IMR-90 (cell line): Measurements from ENCODE around the gene PRICKLE2. TPM values are rescaled to one million over a fixed set of nuclear protein-coding genes. Genes with fewer than 3 reads are reported as not detected.

ENCODE experiments used
- ATAC-seq: fragments of 200-7000 bp; cut with Tn5 transposase; 2 replicates; pipeline ENCODE4 v1.9.1; 2020; ENCODE audit warnings: low read depth, mild to moderate bottlenecking, moderate library complexity
- BruUV-seq: library from RNA; stranded (reverse); fragments of 400-500 nt; replicated peaks from 2 replicates; lab custom pipeline; 2021; lab: Mats Ljungman, UMichigan
- CTCF ChIA-PET: fragments of 300-600 bp; formaldehyde crosslinking; extraction: SDS; loops from one replicate; lab custom pipeline; 2021; ENCODE audit warnings: antibody characterized with exemption; lab: Yijun Ruan, JAX
- POLR2A ChIA-PET: fragments of 300-600 bp; sonication (Branson Sonifier 250); formaldehyde crosslinking; loops from one replicate; lab custom pipeline; 2022; ENCODE audit warnings: antibody characterized with exemption; ENCODE audit not compliant: unreplicated experiment; lab: Charles Lee
- DNase-seq: peaks from one replicate; pipeline ENCODE4 v3.0.0; 2013
- H2AFZ ChIP-seq: replicated peaks from 2 replicates; pipeline ENCODE3; 2013; ENCODE audit warnings: low read length, mild to moderate bottlenecking; ENCODE audit not compliant: poor library complexity
- H2AK5ac ChIP-seq: 2 replicates; pipeline ENCODE4 v1.6.1; 2013; ENCODE audit warnings: low read depth, low read length, inconsistent platforms
- H2AK9ac ChIP-seq: replicated peaks from 2 replicates; pipeline ENCODE3; 2013; ENCODE audit warnings: mild to moderate bottlenecking, low read depth, low read length, moderate library complexity; ENCODE audit not compliant: poor library complexity
- H2BK120ac ChIP-seq: 2 replicates; pipeline ENCODE4 v1.6.1; 2013; ENCODE audit warnings: low read depth, low read length, inconsistent platforms
- H2BK15ac ChIP-seq: 3 replicates; pipeline ENCODE4 v1.6.1; 2013; ENCODE audit warnings: low read depth, low read length, inconsistent platforms
- H2BK20ac ChIP-seq: 2 replicates; pipeline ENCODE4 v1.6.1; 2013; ENCODE audit warnings: low read depth, mild to moderate bottlenecking, inconsistent platforms, low read length, moderate library complexity
- H2BK5ac ChIP-seq: 2 replicates; pipeline ENCODE4 v1.6.1; 2013; ENCODE audit warnings: mild to moderate bottlenecking, low read depth, low read length, inconsistent platforms; ENCODE audit not compliant: poor library complexity, severe bottlenecking
- H3K14ac ChIP-seq: replicated peaks from 2 replicates; pipeline ENCODE4 v1.6.1; 2013; ENCODE audit warnings: low read depth, low read length, inconsistent platforms
- H3K18ac ChIP-seq: 2 replicates; pipeline ENCODE4 v1.6.1; 2013; ENCODE audit warnings: low read depth, low read length, control low read depth
- H3K23ac ChIP-seq: 2 replicates; pipeline ENCODE4 v1.6.1; 2013; ENCODE audit warnings: low read depth, low read length, inconsistent platforms
- H3K27ac ChIP-seq: 2 replicates; pipeline ENCODE4 v1.5.1; 2013; ENCODE audit warnings: mild to moderate bottlenecking, control low read depth, low read length; ENCODE audit not compliant: insufficient read depth
- H3K27me3 ChIP-seq: 2 replicates; pipeline ENCODE4 v1.6.1; 2013; ENCODE audit warnings: low read length; ENCODE audit not compliant: control insufficient read depth, insufficient read depth
- H3K36me3 ChIP-seq: 2 replicates; pipeline ENCODE4 v1.6.1; 2013; ENCODE audit warnings: low read length, mixed read lengths; ENCODE audit not compliant: control insufficient read depth, insufficient read depth
- H3K4ac ChIP-seq: 2 replicates; pipeline ENCODE4 v1.6.1; 2013; ENCODE audit warnings: low read depth, low read length, inconsistent platforms
- H3K4me1 ChIP-seq: 2 replicates; pipeline ENCODE4 v1.6.1; 2013; ENCODE audit warnings: low read length, mixed read lengths; ENCODE audit not compliant: control insufficient read depth, insufficient read depth
- H3K4me2 ChIP-seq: 2 replicates; pipeline ENCODE4 v1.6.1; 2013; ENCODE audit warnings: low read depth, mild to moderate bottlenecking, control low read depth, low read length, moderate library complexity
- H3K4me3 ChIP-seq: 2 replicates; pipeline ENCODE4 v1.5.1; 2013; ENCODE audit warnings: low read depth, mild to moderate bottlenecking, control low read depth, low read length, moderate library complexity; ENCODE audit not compliant: insufficient read depth
- H3K56ac ChIP-seq: 2 replicates; pipeline ENCODE4 v1.6.1; 2013; ENCODE audit warnings: low read length, inconsistent platforms; ENCODE audit not compliant: insufficient read depth; ENCODE audit errors: extremely low read depth
- H3K79me1 ChIP-seq, 2 experiments: 2 replicates each; pipeline ENCODE4 v1.6.1; 2013; ENCODE audit warnings: low read length in 2 of 2, inconsistent platforms in 1 of 2, low read depth in 1 of 2
- H3K9ac ChIP-seq: 2 replicates; pipeline ENCODE4 v1.6.1; 2013; ENCODE audit warnings: low read depth, low read length, control low read depth
- H3K9me1 ChIP-seq: 2 replicates; pipeline ENCODE4 v1.6.1; 2013; ENCODE audit warnings: low read length, inconsistent platforms; ENCODE audit not compliant: insufficient read depth
- H3K9me3 ChIP-seq: 2 replicates; pipeline ENCODE4 v1.6.1; 2013; ENCODE audit warnings: low read length; ENCODE audit not compliant: control insufficient read depth, insufficient read depth
- H4K20me1 ChIP-seq: 2 replicates; pipeline ENCODE4 v1.6.1; 2013; ENCODE audit warnings: low read length, inconsistent platforms; ENCODE audit not compliant: insufficient read depth
- H4K5ac ChIP-seq: 2 replicates; pipeline ENCODE4 v1.6.1; 2013; ENCODE audit warnings: mild to moderate bottlenecking, low read depth, low read length, control low read depth
- H4K8ac ChIP-seq, 2 experiments: 2 replicates each; pipeline ENCODE4 v1.6.1; 2013; ENCODE audit warnings: low read depth in 2 of 2, low read length in 2 of 2, control low read depth in 1 of 2, inconsistent platforms in 1 of 2
- H4K91ac ChIP-seq: 2 replicates; pipeline ENCODE4 v1.6.1; 2013; ENCODE audit warnings: low read depth, low read length, inconsistent platforms; ENCODE audit not compliant: insufficient read depth
- CHD1 ChIP-seq: IDR thresholded peaks from 2 replicates; pipeline ENCODE4 v1.6.1; 2012; ENCODE audit warnings: low read depth, low read length, improper control_type of control experiment
- FOS ChIP-seq: fragments of 150-350 bp; IDR thresholded peaks from 2 replicates; pipeline ENCODE4 v1.6.1; 2016; ENCODE audit warnings: low read depth, low read length
- MAZ ChIP-seq: IDR thresholded peaks from 2 replicates; pipeline ENCODE4 v1.6.1; 2012; ENCODE audit warnings: low read depth, mild to moderate bottlenecking, low read length, improper control_type of control experiment, moderate library complexity, borderline replicate concordance
- NFE2L2 ChIP-seq: fragments of 150-350 bp; IDR thresholded peaks from 2 replicates; pipeline ENCODE4 v1.6.1; 2016; ENCODE audit warnings: low read depth, mild to moderate bottlenecking, low read length
- POLR2A ChIP-seq: IDR thresholded peaks from 2 replicates; pipeline ENCODE4 v1.6.1; 2012; ENCODE audit warnings: mild to moderate bottlenecking, low read depth, low read length
- RAD21 ChIP-seq: IDR thresholded peaks from 2 replicates; pipeline ENCODE4 v1.6.1; 2012; ENCODE audit warnings: low read length, improper control_type of control experiment
- RCOR1 ChIP-seq: IDR thresholded peaks from 2 replicates; pipeline ENCODE4 v1.6.1; 2012; ENCODE audit warnings: mild to moderate bottlenecking, low read length, improper control_type of control experiment; ENCODE audit not compliant: insufficient replicate concordance
- RFX5 ChIP-seq: IDR thresholded peaks from 2 replicates; pipeline ENCODE4 v1.8.0; 2012; ENCODE audit warnings: low read depth, mild to moderate bottlenecking, low read length, moderate library complexity
- SMC3 ChIP-seq: fragments of 150-350 bp; IDR thresholded peaks from 2 replicates; pipeline ENCODE4 v1.6.1; 2016; ENCODE audit warnings: low read depth, mild to moderate bottlenecking, antibody characterized with exemption, low read length, moderate library complexity
- USF2 ChIP-seq: fragments of 150-350 bp; IDR thresholded peaks from 2 replicates; pipeline ENCODE4 v1.6.1; 2017; ENCODE audit warnings: mild to moderate bottlenecking, antibody characterized with exemption, low read length, low read depth
- WGBS, 2 experiments: methylation state at CpG; one replicate each; pipeline versions ENCODE4 v1.1.5 to v1.1.7; 2013; ENCODE audit warnings: missing lambda C conversion rate in 2 of 2; ENCODE audit not compliant: insufficient read length in 1 of 2; ENCODE audit errors: extremely low coverage in 2 of 2; 5-methylcytosine and 5-hydroxymethylcytosine counted together
- dilution Hi-C: fragments of 300-500 bp; cut with HindIII; formaldehyde crosslinking; loops from one replicate; pipeline ENCODE4 v1.14.3; 2018; ENCODE audit warnings: low sequenced_read_pairs; ENCODE audit not compliant: unreplicated experiment
- in situ Hi-C: fragments of 300-500 bp; cut with MboI; formaldehyde crosslinking; loops from 3 replicates; pipeline ENCODE4 v1.14.3; 2019; ENCODE audit warnings: low sequenced_read_pairs, inconsistent platforms, mixed read lengths
- intact Hi-C: fragments of 100-400 bp; cut with micrococcal nuclease; formaldehyde crosslinking; loops from 2 replicates; pipeline ENCODE4 v1.10.0; 2022
- polyA plus RNA-seq, 3 experiments: library from polyadenylated mRNA; depleted of rRNA; stranded (reverse); fragments of >200 nt; gene quantifications; 2 replicates each; pipeline ENCODE4 v1.2.3, GENCODE V29; 2012; ENCODE audit warnings: low replicate concordance in 1 of 3
- total RNA-seq: library from RNA; depleted of rRNA; stranded (reverse); fragments of >200 nt; gene quantifications from 2 replicates; pipeline ENCODE4 v1.2.3, GENCODE V29; 2012
- TF ChIP-seq, protein P1 (sequence below): fragments of 150-350 bp; IDR thresholded peaks from 2 replicates; pipeline ENCODE4 v1.6.1; 2016; ENCODE audit warnings: low read depth, mild to moderate bottlenecking, low read length, moderate library complexity, borderline replicate concordance

The PRICKLE2 gene
- total and polyA plus RNA-seq, 2 of the 4 experiments (the other 2 are of a cell fraction) = 4.1 to 14.2 TPM

DNA sequence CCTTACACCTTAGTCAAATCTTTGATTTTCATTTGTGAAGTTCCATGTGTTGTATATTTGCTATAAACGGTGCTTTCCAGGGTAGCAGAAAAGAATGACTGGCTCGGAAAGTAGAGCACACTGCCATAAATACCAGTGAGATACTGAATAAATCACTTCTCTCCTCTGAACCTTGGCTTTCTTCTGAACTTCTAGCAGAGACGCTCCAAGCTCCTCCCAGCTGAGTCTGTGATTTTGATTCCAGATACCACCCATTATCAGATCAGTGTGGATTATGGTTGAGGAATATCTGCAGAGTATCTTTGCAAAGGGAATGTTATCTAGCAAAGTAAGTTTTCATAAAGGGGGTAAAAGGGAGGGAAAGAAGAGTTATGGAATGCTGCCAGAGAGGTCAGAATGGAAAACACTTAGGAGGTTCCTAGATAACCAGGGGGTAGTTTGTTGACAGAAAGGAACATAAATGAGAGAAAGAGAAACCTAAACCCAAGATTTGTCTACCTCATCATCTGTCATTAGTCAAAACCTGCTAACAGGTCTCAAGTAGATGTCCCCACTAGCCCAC is 103.4 kb downstream of the PRICKLE2 start:
- no peak overlapping the region for H2AFZ ChIP-seq
- DNase-seq (no peak), ATAC-seq (no peak)
- no peak overlapping the region for H2BK5ac ChIP-seq
- H3K14ac ChIP-seq = no peak overlapping the region
- H3K18ac ChIP-seq = no peak overlapping the region
- no peak overlapping the region for H4K5ac ChIP-seq
- BruUV-seq = no TSS peak
- peaks cover 19 to 25% of the 10 kb centered on the region in 2 experiments for H3K79me1 ChIP-seq
- H4K8ac ChIP-seq = no peak overlapping the region
- dilution Hi-C loops (no loop called here), intact Hi-C loops (no loop called here), in situ Hi-C loops (no loop called here)
- H4K20me1 ChIP-seq = 0 out of 2 replicates have a peak, but pooled peaks cover 9% of the 10 kb centered on the region
- WGBS, 2 experiments = no CpG with 5 or more reads among the region's 3 CpGs
- H2AK9ac ChIP-seq = no peak overlapping the region
- H3K27me3 ChIP-seq = no peaks in the 10 kb centered on the region
- no peak overlapping the region for H3K4ac ChIP-seq
- no peak overlapping the region for H3K27ac ChIP-seq
- H3K36me3 ChIP-seq = peaks cover 13% of the 10 kb centered on the region
- no peaks in the 10 kb centered on the region for H3K4me1 ChIP-seq
- no peak overlapping the region for H2BK20ac ChIP-seq
- TF ChIP-seq FOS (no peak), SMC3 (no peak), RFX5 (no peak), MAZ (no peak), RAD21 (no peak), NFE2L2 (no peak), USF2 (no peak), POLR2A (no peak), RCOR1 (no peak), CHD1 (no peak)
- TF ChIP-seq, protein P1, sequence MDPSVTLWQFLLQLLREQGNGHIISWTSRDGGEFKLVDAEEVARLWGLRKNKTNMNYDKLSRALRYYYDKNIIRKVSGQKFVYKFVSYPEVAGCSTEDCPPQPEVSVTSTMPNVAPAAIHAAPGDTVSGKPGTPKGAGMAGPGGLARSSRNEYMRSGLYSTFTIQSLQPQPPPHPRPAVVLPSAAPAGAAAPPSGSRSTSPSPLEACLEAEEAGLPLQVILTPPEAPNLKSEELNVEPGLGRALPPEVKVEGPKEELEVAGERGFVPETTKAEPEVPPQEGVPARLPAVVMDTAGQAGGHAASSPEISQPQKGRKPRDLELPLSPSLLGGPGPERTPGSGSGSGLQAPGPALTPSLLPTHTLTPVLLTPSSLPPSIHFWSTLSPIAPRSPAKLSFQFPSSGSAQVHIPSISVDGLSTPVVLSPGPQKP = no peak
- no peak overlapping the region for H3K56ac ChIP-seq
- H3K23ac ChIP-seq = no peak overlapping the region
- no peak overlapping the region for H3K4me2 ChIP-seq
- H3K9me1 ChIP-seq = peaks cover 5% of the 10 kb centered on the region; the same call in 1 of the 2 replicates
- no peak overlapping the region for H4K91ac ChIP-seq
- H3K4me3 ChIP-seq = no peak overlapping the region
- H2BK15ac ChIP-seq = no peak overlapping the region; the same call in 2 of the 3 replicates
- POLR2A ChIA-PET = no interaction called here
- CTCF ChIA-PET = no interaction called here
- no peak overlapping the region for H2BK120ac ChIP-seq
- no peaks in the 10 kb centered on the region for H3K9me3 ChIP-seq
- H3K9ac ChIP-seq = no peak overlapping the region
- no peak overlapping the region for H2AK5ac ChIP-seq
